Liver (tissue), 3 donors: Measurements from ENCODE around the gene NTF3.

Experiments used
- EGR1 ChIP-seq, 2 donors: IDR thresholded peaks; 2 replicates each; pipeline ENCODE4 v1.6.1; 2016 to 2018; ENCODE audit warnings: antibody characterized with exemption in 2 of 2, low read depth in 2 of 2
- FOXA1 ChIP-seq: IDR thresholded peaks from 2 replicates; pipeline ENCODE4 v1.6.1; 2016; ENCODE audit warnings: antibody characterized with exemption
- GABPA ChIP-seq, 2 donors: IDR thresholded peaks in 1 of 2; conservative IDR thresholded peaks in 1 of 2; 2 replicates each; pipeline ENCODE4 v1.6.1; 2016; ENCODE audit warnings: antibody characterized with exemption in 2 of 2, mild to moderate bottlenecking in 1 of 2, moderate library complexity in 1 of 2
- HNF4G ChIP-seq: IDR thresholded peaks from 2 replicates; pipeline ENCODE4 v1.6.1; 2016; ENCODE audit warnings: antibody characterized with exemption
- JUND ChIP-seq, 2 donors: IDR thresholded peaks; 2 replicates each; pipeline ENCODE4 v1.6.1; 2016; ENCODE audit warnings: antibody characterized with exemption in 2 of 2
- RAD21 ChIP-seq, 2 donors: IDR thresholded peaks; 2 replicates each; pipeline ENCODE4 v1.6.1; 2016; ENCODE audit warnings: antibody characterized with exemption in 2 of 2, mild to moderate bottlenecking in 2 of 2
- SP1 ChIP-seq: IDR thresholded peaks from 2 replicates; pipeline ENCODE4 v1.6.1; 2018; ENCODE audit warnings: antibody characterized with exemption, mild to moderate bottlenecking
- YY1 ChIP-seq: IDR thresholded peaks from 2 replicates; pipeline ENCODE4 v1.6.1; 2016; ENCODE audit warnings: antibody characterized with exemption, mild to moderate bottlenecking
- ZBTB33 ChIP-seq: IDR thresholded peaks from 2 replicates; pipeline ENCODE4 v1.6.1; 2016; ENCODE audit warnings: antibody characterized with exemption
- TF ChIP-seq, protein P1 (sequence below): fragments of 150-350 bp; IDR thresholded peaks from 2 replicates; pipeline ENCODE4 v1.5.1; 2017; ENCODE audit warnings: improper control_type of control experiment, low read depth, low read length; ENCODE audit not compliant: missing input control
- TF ChIP-seq, protein P2 (sequence below): IDR thresholded peaks from 2 replicates; pipeline ENCODE4 v1.6.1; 2016; ENCODE audit warnings: antibody characterized with exemption
- donor health status: healthy.
- donor health status: healthy.

DNA sequence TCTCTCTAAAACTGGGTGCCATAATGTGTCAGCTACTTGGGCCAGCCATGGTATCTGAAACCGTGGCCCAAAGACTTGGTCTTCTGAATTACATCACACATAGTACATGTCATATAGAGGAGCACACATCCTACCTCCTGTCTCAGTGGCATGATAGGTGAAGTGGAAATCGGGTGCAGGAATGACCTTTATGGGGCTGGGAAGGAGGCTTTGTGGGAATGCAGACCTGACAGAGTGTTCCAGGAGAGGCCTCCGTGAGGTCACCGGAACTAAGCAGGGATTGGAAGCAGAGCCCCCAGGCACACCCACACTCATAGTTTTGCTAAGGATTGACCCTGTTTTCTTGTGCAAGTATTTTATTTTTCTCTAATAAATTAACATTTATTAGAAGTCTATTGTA is 82.6 kb downstream of the NTF3 start:
- TF ChIP-seq, protein P1, sequence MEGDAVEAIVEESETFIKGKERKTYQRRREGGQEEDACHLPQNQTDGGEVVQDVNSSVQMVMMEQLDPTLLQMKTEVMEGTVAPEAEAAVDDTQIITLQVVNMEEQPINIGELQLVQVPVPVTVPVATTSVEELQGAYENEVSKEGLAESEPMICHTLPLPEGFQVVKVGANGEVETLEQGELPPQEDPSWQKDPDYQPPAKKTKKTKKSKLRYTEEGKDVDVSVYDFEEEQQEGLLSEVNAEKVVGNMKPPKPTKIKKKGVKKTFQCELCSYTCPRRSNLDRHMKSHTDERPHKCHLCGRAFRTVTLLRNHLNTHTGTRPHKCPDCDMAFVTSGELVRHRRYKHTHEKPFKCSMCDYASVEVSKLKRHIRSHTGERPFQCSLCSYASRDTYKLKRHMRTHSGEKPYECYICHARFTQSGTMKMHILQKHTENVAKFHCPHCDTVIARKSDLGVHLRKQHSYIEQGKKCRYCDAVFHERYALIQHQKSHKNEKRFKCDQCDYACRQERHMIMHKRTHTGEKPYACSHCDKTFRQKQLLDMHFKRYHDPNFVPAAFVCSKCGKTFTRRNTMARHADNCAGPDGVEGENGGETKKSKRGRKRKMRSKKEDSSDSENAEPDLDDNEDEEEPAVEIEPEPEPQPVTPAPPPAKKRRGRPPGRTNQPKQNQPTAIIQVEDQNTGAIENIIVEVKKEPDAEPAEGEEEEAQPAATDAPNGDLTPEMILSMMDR: no peak
- TF ChIP-seq ZBTB33: no peak
- TF ChIP-seq YY1: no peak
- TF ChIP-seq JUND (IDR thresholded peaks at IDR 0.05): no peak
- TF ChIP-seq EGR1 (IDR thresholded peaks at IDR 0.05; ENCODE audit: low read depth in 2 of 2): no peak
- TF ChIP-seq GABPA (IDR thresholded peaks at IDR 0.05 in 1 of 2, conservative IDR thresholded peaks at IDR 0.05 in 1 of 2): no peak
- TF ChIP-seq RAD21 (IDR thresholded peaks at IDR 0.05): no peak
- TF ChIP-seq FOXA1: no peak
- TF ChIP-seq SP1: no peak
- no peak for TF ChIP-seq HNF4G
- TF ChIP-seq, protein P2, sequence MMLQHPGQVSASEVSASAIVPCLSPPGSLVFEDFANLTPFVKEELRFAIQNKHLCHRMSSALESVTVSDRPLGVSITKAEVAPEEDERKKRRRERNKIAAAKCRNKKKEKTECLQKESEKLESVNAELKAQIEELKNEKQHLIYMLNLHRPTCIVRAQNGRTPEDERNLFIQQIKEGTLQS: no peak
